ENCODE measurements around the gene LAP3. TPM values are rescaled to one million over a fixed set of nuclear protein-coding genes. Genes with fewer than 3 reads are reported as not detected.
A peak's percentile ranks its signal among the peaks of the same experiment; 100 is the strongest.

The LAP3 gene
- total RNA-seq, 6 donors from 2014 or later = 70.0 to 116 (median 94.3) TPM

DNA sequence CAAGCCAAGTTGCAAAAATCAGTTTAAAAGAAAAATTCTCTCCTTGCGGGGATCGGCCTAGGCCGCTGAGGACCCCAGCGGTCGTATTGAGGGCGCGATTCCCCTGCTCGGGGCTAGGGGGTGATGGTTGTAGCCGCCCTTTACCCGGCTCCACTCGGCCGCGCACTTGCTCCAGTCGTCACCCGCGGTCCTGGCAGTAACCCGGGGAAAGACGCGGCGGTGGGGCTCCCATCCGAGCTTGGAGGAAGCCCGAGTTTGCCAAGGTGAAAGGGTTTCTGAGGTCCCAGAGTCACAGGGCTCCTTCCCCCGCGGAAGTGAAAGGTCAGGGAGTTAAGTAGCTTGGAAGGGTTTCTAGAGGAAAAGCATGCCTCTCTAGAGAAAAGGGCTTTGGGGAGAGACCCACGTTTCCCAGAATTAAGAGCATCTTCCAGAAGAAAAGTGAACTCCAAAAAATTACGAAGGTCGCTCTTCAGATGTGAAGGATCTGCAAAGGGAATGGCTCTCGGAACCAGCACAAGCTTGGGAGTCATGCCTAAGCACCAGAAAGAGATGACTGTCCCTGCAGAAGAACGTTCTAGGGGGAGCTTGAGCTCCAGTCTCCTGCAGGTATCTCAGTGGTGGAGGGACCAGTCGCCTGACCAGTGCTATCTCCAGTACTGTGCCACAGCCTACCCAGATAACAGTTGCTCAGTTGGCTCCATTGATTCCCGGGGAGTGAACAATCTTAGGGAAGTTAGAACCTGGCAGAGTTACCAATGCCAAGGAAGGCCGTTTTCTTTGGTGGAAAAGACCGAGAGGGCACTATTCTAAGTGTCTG is 875 bp downstream of the LAP3 start:
- Histone ChIP-seq H3K27me3 (no peaks in the 10 kb centered on the region), H3K9me3 (no peaks in the 10 kb centered on the region), H3K4me3 (peak overlapping the region; percentile 85 to 93 (median 92)), H3K4me1 (peaks cover 27 to 40% (median 36%) of the 10 kb centered on the region in 4 donors), H3K36me3 (peaks cover 10 to 20% (median 13%) of the 10 kb centered on the region in 4 donors), H3K27ac (peak overlapping the region; percentile 96 to 97 (median 97))
- DNase-seq (peak in 1 of 2 donors; percentile 48), ATAC-seq (ENCODE audit: low FRiP score in 2 of 2) (peak; percentile 13 to 47)
- peak in 1 of 4 donors; percentile 40 for TF ChIP-seq POLR2A (IDR thresholded peaks at IDR 0.05)
- TF ChIP-seq EP300 (IDR thresholded peaks at IDR 0.05) = no peak
- WGBS, 2 donors = 5 to 12% methylated on average over 15 to 22 of the region's 33 CpGs

DNA sequence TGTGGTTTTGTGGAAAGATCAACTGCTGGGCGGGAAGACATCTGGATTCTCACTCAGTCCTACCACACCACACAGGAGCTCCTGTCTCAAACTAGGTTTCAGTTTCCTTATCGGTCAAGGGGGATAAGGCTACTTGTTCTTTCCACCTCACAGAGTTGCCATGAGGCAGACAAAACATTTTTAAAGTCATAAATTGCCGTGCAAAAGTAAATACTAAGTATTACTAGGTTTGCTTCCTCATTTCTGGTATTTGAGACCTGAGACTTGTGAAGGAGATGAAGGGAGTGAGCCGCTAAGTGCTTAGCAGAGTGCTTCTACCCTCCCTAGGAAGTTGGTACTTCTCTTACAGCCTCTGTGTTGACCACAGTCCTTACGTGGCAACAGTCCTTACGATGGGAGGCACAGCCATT is 1.5 kb downstream of the LAP3 start:
- H3K27me3 ChIP-seq = no peaks in the 10 kb centered on the region
- H3K27ac ChIP-seq = peak overlapping the region; percentile 96 to 97 (median 97)
- H3K9me3 ChIP-seq = no peaks in the 10 kb centered on the region
- 29 to 34% methylated on average over 6 of the region's 6 CpGs for WGBS, 2 donors
- H3K36me3 ChIP-seq = peaks cover 16 to 26% (median 19%) of the 10 kb centered on the region in 4 donors
- peaks cover 27 to 40% (median 36%) of the 10 kb centered on the region in 4 donors for H3K4me1 ChIP-seq
- peak overlapping the region; percentile 85 to 93 (median 92) for H3K4me3 ChIP-seq
- ATAC-seq (ENCODE audit: low FRiP score in 2 of 2) (no peak), DNase-seq (no peak)
- TF ChIP-seq, protein P1, sequence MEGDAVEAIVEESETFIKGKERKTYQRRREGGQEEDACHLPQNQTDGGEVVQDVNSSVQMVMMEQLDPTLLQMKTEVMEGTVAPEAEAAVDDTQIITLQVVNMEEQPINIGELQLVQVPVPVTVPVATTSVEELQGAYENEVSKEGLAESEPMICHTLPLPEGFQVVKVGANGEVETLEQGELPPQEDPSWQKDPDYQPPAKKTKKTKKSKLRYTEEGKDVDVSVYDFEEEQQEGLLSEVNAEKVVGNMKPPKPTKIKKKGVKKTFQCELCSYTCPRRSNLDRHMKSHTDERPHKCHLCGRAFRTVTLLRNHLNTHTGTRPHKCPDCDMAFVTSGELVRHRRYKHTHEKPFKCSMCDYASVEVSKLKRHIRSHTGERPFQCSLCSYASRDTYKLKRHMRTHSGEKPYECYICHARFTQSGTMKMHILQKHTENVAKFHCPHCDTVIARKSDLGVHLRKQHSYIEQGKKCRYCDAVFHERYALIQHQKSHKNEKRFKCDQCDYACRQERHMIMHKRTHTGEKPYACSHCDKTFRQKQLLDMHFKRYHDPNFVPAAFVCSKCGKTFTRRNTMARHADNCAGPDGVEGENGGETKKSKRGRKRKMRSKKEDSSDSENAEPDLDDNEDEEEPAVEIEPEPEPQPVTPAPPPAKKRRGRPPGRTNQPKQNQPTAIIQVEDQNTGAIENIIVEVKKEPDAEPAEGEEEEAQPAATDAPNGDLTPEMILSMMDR (IDR thresholded peaks at IDR 0.05) = no peak
- TF ChIP-seq POLR2A (IDR thresholded peaks at IDR 0.05) = peak in 1 of 4 donors; percentile 21

DNA sequence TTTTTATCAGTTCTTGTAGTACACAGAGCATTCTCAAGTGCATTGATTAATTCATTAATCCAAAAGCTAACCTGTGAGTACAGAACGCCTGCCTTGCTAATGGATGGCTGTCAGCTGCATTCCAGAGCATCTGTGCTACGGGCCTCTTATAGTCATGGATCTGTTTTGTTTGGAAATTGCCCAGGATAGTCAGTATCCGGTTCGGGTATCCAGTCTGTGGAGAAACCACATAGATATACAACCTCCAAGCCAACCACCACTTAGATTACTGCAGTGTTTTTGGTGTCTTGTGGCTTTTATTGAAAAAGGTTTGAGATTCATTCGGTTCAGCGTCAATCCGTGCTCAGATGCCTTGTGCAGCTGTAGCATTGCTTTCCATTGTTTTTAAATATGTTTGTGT is 4.0 kb downstream of the LAP3 start:
- peak overlapping the region in 2 of 4 donors; percentile 2 to 10 for H3K4me3 ChIP-seq
- 55 to 67% methylated on average over 7 of the region's 7 CpGs for WGBS, 2 donors
- H3K9me3 ChIP-seq = no peaks in the 10 kb centered on the region
- H3K4me1 ChIP-seq = peaks cover 27 to 40% (median 36%) of the 10 kb centered on the region in 4 donors
- DNase-seq (no peak), ATAC-seq (ENCODE audit: low FRiP score in 2 of 2) (no peak)
- H3K27me3 ChIP-seq = no peaks in the 10 kb centered on the region
- H3K36me3 ChIP-seq = peaks cover 37 to 51% (median 43%) of the 10 kb centered on the region in 4 donors
- peak overlapping the region in 3 of 4 donors; percentile 96 to 97 (median 97) for H3K27ac ChIP-seq
- TF ChIP-seq POLR2AphosphoS5 (IDR thresholded peaks at IDR 0.05) = no peak
- TF ChIP-seq POLR2A (IDR thresholded peaks at IDR 0.05) = no peak
- TF ChIP-seq, protein P1 (IDR thresholded peaks at IDR 0.05) = no peak
- no peak for TF ChIP-seq EP300 (IDR thresholded peaks at IDR 0.05)

DNA sequence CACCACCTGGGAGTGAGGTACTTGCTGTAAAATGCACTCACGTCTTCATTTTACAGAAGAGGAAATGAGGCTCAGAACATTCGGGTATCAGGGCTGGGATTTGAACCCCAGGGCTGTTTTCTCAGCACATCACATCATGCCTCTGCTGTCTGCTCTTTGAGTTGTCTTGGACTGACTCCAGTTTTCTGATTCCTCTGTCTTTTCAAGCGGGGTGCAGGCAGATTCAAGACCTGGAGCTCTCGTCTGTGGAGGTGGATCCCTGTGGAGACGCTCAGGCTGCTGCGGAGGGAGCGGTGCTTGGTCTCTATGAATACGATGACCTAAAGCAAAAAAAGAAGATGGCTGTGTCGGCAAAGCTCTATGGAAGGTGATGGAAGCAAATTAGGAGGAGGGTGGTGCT is 6.3 kb downstream of the LAP3 start:
- peak overlapping the region in 1 of 4 donors; percentile 11 for H3K27ac ChIP-seq
- WGBS, 2 donors = 86 to 94% methylated on average over 9 of the region's 9 CpGs
- TF ChIP-seq, protein P1 (IDR thresholded peaks at IDR 0.05) = no peak
- TF ChIP-seq POLR2AphosphoS5 (IDR thresholded peaks at IDR 0.05) (no peak), EP300 (IDR thresholded peaks at IDR 0.05) (no peak), POLR2A (IDR thresholded peaks at IDR 0.05) (no peak)
- ATAC-seq (ENCODE audit: low FRiP score in 2 of 2) (no peak), DNase-seq (no peak)
- H3K4me1 ChIP-seq = peaks cover 25 to 30% (median 27%) of the 10 kb centered on the region in 4 donors
- H3K9me3 ChIP-seq = no peaks in the 10 kb centered on the region
- H3K4me3 ChIP-seq = no peak overlapping the region
- H3K36me3 ChIP-seq = peaks cover 41 to 74% (median 59%) of the 10 kb centered on the region in 4 donors
- no peaks in the 10 kb centered on the region for H3K27me3 ChIP-seq

DNA sequence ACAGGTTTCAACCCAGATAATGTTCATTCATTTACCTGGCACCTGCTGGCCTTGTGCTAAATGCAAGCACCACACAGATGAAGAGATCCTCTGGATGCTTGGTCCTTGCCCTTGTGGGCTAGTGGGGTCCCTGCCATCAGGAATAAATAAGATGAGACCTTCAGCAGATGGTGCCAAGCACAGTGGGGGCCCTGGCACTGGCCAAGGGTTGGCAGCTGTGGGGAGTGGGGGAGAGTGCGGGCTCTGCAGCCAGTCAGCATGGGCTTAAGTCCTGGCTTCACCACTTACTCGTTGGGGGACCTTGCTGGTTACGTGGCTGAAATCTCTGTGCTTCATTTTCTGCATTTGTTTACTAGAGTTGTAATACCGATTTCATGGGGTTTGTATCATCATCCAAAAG is 6.9 kb downstream of the LAP3 start:
- Histone ChIP-seq H3K4me1 (peaks cover 19 to 26% (median 22%) of the 10 kb centered on the region in 4 donors), H3K36me3 (peaks cover 41 to 81% (median 63%) of the 10 kb centered on the region in 4 donors), H3K9me3 (no peaks in the 10 kb centered on the region), H3K4me3 (no peak overlapping the region), H3K27ac (peak overlapping the region in 1 of 4 donors; percentile 7), H3K27me3 (no peaks in the 10 kb centered on the region)
- ATAC-seq (ENCODE audit: low FRiP score in 2 of 2) = no peak
- TF ChIP-seq, protein P1 (IDR thresholded peaks at IDR 0.05) = no peak
- TF ChIP-seq EP300 (IDR thresholded peaks at IDR 0.05) (no peak), POLR2A (IDR thresholded peaks at IDR 0.05) (no peak), POLR2AphosphoS5 (IDR thresholded peaks at IDR 0.05) (no peak)
- WGBS, 2 donors = 94 to 100% methylated on average over 4 of the region's 4 CpGs
- DNase-seq = no peak

Data from upper lobe of left lung (tissue), 6 donors.